ENCODE data around the gene PCDH9. TPM values are rescaled to one million over a fixed set of nuclear protein-coding genes. Genes with fewer than 3 reads are reported as not detected.

PCDH9 gene
- total and polyA plus RNA-seq, 10 of the 15 experiments (the other 5 are each of a cell fraction or from before 2014, with no cell fraction given), result 0.02 to 2.3 (median 0.05) TPM; not detected in 1

DNA sequence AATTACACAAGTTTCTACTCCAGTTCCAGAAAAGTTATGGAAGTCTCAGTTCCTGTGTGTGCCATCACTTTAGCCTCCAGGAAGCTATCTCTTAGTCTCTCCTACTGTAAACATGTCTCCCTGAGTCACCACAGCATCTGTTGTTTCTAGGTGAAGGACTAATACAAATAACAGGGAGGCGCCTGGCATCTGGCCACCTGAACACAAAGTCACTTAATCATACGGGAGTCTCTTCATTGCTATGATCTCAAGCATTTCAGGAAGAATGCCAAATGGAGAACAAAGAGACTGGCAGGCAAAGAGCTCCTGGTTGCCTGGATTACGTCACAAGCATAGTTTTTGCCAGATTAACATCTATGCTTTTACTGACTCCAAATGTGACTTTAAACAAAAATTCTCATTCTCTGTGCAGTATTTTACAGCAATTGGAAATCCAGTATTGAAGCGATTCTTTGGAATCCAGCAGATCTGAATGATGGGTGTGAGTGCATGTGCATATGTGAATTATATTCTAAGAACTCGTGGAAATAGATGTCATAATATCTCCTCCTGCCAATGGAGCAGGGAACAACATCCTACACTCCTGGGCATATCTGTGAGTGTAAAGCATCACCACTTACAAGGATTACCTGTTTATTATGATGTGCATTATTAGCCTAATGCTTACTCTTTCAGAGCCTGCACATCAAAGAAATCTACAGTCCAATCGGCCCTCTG is 572.8 kb downstream of the PCDH9 start:
- ChIA-PET RAD21 (ENCODE audit: unreplicated experiment) (no interaction called here), SMC1A (ENCODE audit: uncharacterized antibody, unreplicated experiment) (no interaction called here), CTCF (no interaction called here), POLR2A (interaction anchor here (1.2 kb wide), 1 partner anchor 10 kb away, joined by 5 read pairs; no protein-coding TSS in a partner anchor)
- H3K79me2 ChIP-seq (ENCODE audit: control insufficient read depth, insufficient read depth, low read length), result no peaks in the 10 kb centered on the region
- TF ChIP-seq FOS (IDR thresholded peaks at IDR 0.05; ENCODE audit: borderline replicate concordance, extremely low read depth, insufficient read length) (no peak), KLF5 (IDR thresholded peaks at IDR 0.05; ENCODE audit: partially characterized antibody) (no peak), RB1 (IDR thresholded peaks at IDR 0.05; ENCODE audit: borderline replicate concordance) (no peak), ZSCAN29 (IDR thresholded peaks at IDR 0.05) (no peak), IKZF2 (IDR thresholded peaks at IDR 0.05) (no peak), SPI1 (IDR thresholded peaks at IDR 0.05; ENCODE audit: borderline replicate concordance, insufficient read depth, low read depth, low read length) (no peak), RBBP5 (conservative IDR thresholded peaks at IDR 0.05) (no peak), GABPA (IDR thresholded peaks at IDR 0.05; ENCODE audit: low read depth) (no peak)
- TF ChIP-seq, protein P1, sequence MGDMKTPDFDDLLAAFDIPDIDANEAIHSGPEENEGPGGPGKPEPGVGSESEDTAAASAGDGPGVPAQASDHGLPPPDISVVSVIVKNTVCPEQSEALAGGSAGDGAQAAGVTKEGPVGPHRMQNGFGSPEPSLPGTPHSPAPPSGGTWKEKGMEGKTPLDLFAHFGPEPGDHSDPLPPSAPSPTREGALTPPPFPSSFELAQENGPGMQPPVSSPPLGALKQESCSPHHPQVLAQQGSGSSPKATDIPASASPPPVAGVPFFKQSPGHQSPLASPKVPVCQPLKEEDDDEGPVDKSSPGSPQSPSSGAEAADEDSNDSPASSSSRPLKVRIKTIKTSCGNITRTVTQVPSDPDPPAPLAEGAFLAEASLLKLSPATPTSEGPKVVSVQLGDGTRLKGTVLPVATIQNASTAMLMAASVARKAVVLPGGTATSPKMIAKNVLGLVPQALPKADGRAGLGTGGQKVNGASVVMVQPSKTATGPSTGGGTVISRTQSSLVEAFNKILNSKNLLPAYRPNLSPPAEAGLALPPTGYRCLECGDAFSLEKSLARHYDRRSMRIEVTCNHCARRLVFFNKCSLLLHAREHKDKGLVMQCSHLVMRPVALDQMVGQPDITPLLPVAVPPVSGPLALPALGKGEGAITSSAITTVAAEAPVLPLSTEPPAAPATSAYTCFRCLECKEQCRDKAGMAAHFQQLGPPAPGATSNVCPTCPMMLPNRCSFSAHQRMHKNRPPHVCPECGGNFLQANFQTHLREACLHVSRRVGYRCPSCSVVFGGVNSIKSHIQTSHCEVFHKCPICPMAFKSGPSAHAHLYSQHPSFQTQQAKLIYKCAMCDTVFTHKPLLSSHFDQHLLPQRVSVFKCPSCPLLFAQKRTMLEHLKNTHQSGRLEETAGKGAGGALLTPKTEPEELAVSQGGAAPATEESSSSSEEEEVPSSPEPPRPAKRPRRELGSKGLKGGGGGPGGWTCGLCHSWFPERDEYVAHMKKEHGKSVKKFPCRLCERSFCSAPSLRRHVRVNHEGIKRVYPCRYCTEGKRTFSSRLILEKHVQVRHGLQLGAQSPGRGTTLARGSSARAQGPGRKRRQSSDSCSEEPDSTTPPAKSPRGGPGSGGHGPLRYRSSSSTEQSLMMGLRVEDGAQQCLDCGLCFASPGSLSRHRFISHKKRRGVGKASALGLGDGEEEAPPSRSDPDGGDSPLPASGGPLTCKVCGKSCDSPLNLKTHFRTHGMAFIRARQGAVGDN (IDR thresholded peaks at IDR 0.05), result no peak
- TF ChIP-seq, protein P2, sequence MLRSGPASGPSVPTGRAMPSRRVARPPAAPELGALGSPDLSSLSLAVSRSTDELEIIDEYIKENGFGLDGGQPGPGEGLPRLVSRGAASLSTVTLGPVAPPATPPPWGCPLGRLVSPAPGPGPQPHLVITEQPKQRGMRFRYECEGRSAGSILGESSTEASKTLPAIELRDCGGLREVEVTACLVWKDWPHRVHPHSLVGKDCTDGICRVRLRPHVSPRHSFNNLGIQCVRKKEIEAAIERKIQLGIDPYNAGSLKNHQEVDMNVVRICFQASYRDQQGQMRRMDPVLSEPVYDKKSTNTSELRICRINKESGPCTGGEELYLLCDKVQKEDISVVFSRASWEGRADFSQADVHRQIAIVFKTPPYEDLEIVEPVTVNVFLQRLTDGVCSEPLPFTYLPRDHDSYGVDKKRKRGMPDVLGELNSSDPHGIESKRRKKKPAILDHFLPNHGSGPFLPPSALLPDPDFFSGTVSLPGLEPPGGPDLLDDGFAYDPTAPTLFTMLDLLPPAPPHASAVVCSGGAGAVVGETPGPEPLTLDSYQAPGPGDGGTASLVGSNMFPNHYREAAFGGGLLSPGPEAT (IDR thresholded peaks at IDR 0.05; ENCODE audit: low read depth), result no peak
- no peak overlapping the region for H3K9ac ChIP-seq (ENCODE audit: control insufficient read depth, insufficient read depth, low read length)
- no peak for FAIRE-seq
- no peak overlapping the region for H3K27ac ChIP-seq (ENCODE audit: control insufficient read depth, insufficient read depth)
- intact Hi-C loops (cut with micrococcal nuclease; ENCODE audit: unreplicated experiment), result no loop called here
- in situ Hi-C loops (cut with MboI), result no loop called here
- H3K4me2 ChIP-seq (ENCODE audit: control insufficient read depth, insufficient read depth), result no peak overlapping the region
- no TSS peak for BruUV-seq (replicated peaks)
- H4K20me1 ChIP-seq (ENCODE audit: control insufficient read depth, insufficient read depth), result no peaks in the 10 kb centered on the region
- DNase-seq (ENCODE audit: low read depth, low spot score), result no peak
- no peak overlapping the region for H3K4me3 ChIP-seq
- H2AFZ ChIP-seq (ENCODE audit: control insufficient read depth, low read depth, low read length), result no peak overlapping the region
- H3K4me1 ChIP-seq (ENCODE audit: control insufficient read depth, insufficient read depth, low read length), result no peaks in the 10 kb centered on the region
- 12% methylated on average over 6 of the region's 6 CpGs for WGBS (ENCODE audit: insufficient coverage, insufficient replicate concordance, low lambda C conversion rate, missing lambda C conversion rate)
- no peaks in the 10 kb centered on the region for H3K36me3 ChIP-seq (ENCODE audit: control insufficient read depth in 2 of 2, insufficient read depth in 2 of 2, low read length in 1 of 2)
- no peak for ATAC-seq
- H3K27me3 ChIP-seq (replicated peaks in 1 of 2; ENCODE audit: control insufficient read depth in 2 of 2, insufficient read depth in 2 of 2, low read length in 1 of 2), result no peaks in the 10 kb centered on the region
- no peaks in the 10 kb centered on the region for H3K9me3 ChIP-seq (replicated peaks; ENCODE audit: control insufficient read depth, insufficient read depth, low read length)
